MCF 10A (cell line): Measurements from ENCODE around the gene TMEM150B. TPM values are rescaled to one million over a fixed set of nuclear protein-coding genes. Genes with fewer than 3 reads are reported as not detected.

Experiments used
- BruUV-seq: library from RNA; stranded (reverse); fragments of 400-500 nt; replicated peaks from 2 replicates; lab custom pipeline; 2021; lab: Mats Ljungman, UMichigan
- CTCF ChIA-PET: fragments of 300-600 bp; sonication (Branson Sonifier 250); formaldehyde crosslinking; extraction: SDS; loops from one replicate; lab custom pipeline; 2021; ENCODE audit warnings: antibody characterized with exemption, inconsistent platforms; lab: Yijun Ruan, JAX
- POLR2A ChIA-PET: fragments of 300-600, 350-650 bp; sonication (Branson Sonifier 250); formaldehyde crosslinking; extraction: SDS; loops from one replicate; lab custom pipeline; 2020; ENCODE audit warnings: antibody characterized with exemption, inconsistent platforms; lab: Yijun Ruan, JAX
- DNase-seq: peaks from one replicate; pipeline ENCODE4 v3.0.0-alpha.2; 2018; ENCODE audit not compliant: unreplicated experiment
- H3K27ac Mint-ChIP-seq: one replicate; pipeline ENCODE4 v1.8.0; 2022; ENCODE audit warnings: mild to moderate bottlenecking, low read depth, mixed read lengths; ENCODE audit not compliant: unreplicated experiment
- H3K27me3 Mint-ChIP-seq: one replicate; pipeline ENCODE4 v1.8.0; 2022; ENCODE audit warnings: mixed read lengths; ENCODE audit not compliant: insufficient read depth, unreplicated experiment
- H3K36me3 Mint-ChIP-seq: one replicate; pipeline ENCODE4 v1.8.0; 2022; ENCODE audit warnings: mild to moderate bottlenecking, moderate library complexity, mixed read lengths; ENCODE audit not compliant: insufficient read depth, unreplicated experiment
- H3K4me1 Mint-ChIP-seq: one replicate; pipeline ENCODE4 v1.8.0; 2022; ENCODE audit warnings: mixed read lengths; ENCODE audit not compliant: insufficient read depth, unreplicated experiment
- H3K4me3 Mint-ChIP-seq: one replicate; pipeline ENCODE4 v1.8.0; 2022; ENCODE audit warnings: mild to moderate bottlenecking, moderate library complexity, mixed read lengths; ENCODE audit not compliant: unreplicated experiment
- H3K9me3 Mint-ChIP-seq: one replicate; pipeline ENCODE4 v1.8.0; 2022; ENCODE audit warnings: mixed read lengths; ENCODE audit not compliant: unreplicated experiment
- CTCF ChIP-seq: fragments of 200-600 bp; IDR thresholded peaks from one replicate; pipeline ENCODE4 v1.8.0; 2022; ENCODE audit warnings: antibody characterized with exemption, mild to moderate bottlenecking; ENCODE audit not compliant: unreplicated experiment
- intact Hi-C: fragments of 100-400 bp; cut with micrococcal nuclease; formaldehyde crosslinking; loops from 2 replicates; pipeline ENCODE4 v1.14.1; 2022
- total RNA-seq: library from RNA; stranded (reverse); gene quantifications from 2 replicates; pipeline ENCODE4 v1.2.3, GENCODE V29; 2022

TMEM150B gene
- total RNA-seq, 1 experiment from 2014 or later = not detected

GRCh38 chr19:55305983-55306562 is 19.1 kb downstream of the TMEM150B start:
- Mint-ChIP-seq H3K4me1 (no peaks in the 10 kb centered on the region), H3K9me3 (no peaks in the 10 kb centered on the region), H3K27me3 (no peaks in the 10 kb centered on the region), H3K27ac (no peak overlapping the region), H3K36me3 (peaks cover 5% of the 10 kb centered on the region), H3K4me3 (no peak overlapping the region)
- ChIA-PET CTCF (interaction anchor here (0.6 to 2.4 kb wide), 7 partner anchors 9 to 347 kb away, joined by 3 to 11 read pairs (median 3); partner anchors contain the start of gene KMT5C), POLR2A (interaction anchor here (0.7 to 1.4 kb wide), 3 partner anchors 27 to 80 kb away, joined by 3 to 6 read pairs (median 3); partner anchors contain the start of gene TMEM238)
- no TSS peak for BruUV-seq
- intact Hi-C loops = no loop called here
- TF ChIP-seq CTCF = no peak
- DNase-seq = no peak

GRCh38 chr19:55305491-55305890 is 19.6 kb downstream of the TMEM150B start:
- Mint-ChIP-seq H3K9me3 (no peaks in the 10 kb centered on the region), H3K27me3 (no peaks in the 10 kb centered on the region), H3K27ac (no peak overlapping the region), H3K36me3 (peaks cover 4% of the 10 kb centered on the region), H3K4me1 (no peaks in the 10 kb centered on the region), H3K4me3 (no peak overlapping the region)
- CTCF ChIA-PET = interaction anchor here (1.1 to 2.4 kb wide), 5 partner anchors 8 to 162 kb away, joined by 3 to 11 read pairs (median 3); partner anchors contain the start of gene KMT5C
- POLR2A ChIA-PET = interaction anchor here (0.7 to 1.4 kb wide), 4 partner anchors 28 to 81 kb away, joined by 3 to 6 read pairs (median 3); partner anchors contain the start of gene TMEM238
- peak; percentile 46 for DNase-seq
- TF ChIP-seq CTCF = no peak
- BruUV-seq = no TSS peak
- intact Hi-C loops = no loop called here

- H3K27me3 Mint-ChIP-seq = no peaks in the 10 kb centered on the region
- H3K36me3 Mint-ChIP-seq = no peaks in the 10 kb centered on the region
- no peak overlapping the region for H3K27ac Mint-ChIP-seq
- H3K4me1 Mint-ChIP-seq = no peaks in the 10 kb centered on the region
- BruUV-seq = no TSS peak
- POLR2A ChIA-PET = interaction anchor here (1.2 to 1.4 kb wide), 2 partner anchors 34 to 82 kb away, joined by 3 read pairs; no protein-coding TSS in a partner anchor
- CTCF ChIA-PET = interaction anchor here (2.4 kb wide), 1 partner anchor 34 kb away, joined by 11 read pairs; the partner anchor contains the start of gene KMT5C
- intact Hi-C loops = loop anchor here (1.0 kb wide), 1 partner anchor 80 kb away; the partner anchor contains the start of gene RPL28
- H3K4me3 Mint-ChIP-seq = no peak overlapping the region
- no peaks in the 10 kb centered on the region for H3K9me3 Mint-ChIP-seq
- no peak for DNase-seq
- TF ChIP-seq CTCF = no peak
Observed at GRCh38 chr19:55304980-55305379, 20.2 kb downstream of the TMEM150B start.

GRCh38 chr19:55304279-55304978 is 20.7 kb downstream of the TMEM150B start:
- no TSS peak for BruUV-seq
- H3K4me3 Mint-ChIP-seq = no peak overlapping the region
- no peaks in the 10 kb centered on the region for H3K4me1 Mint-ChIP-seq
- ChIA-PET POLR2A (interaction anchor here (1.2 kb wide), 1 partner anchor 34 kb away, joined by 3 read pairs; no protein-coding TSS in a partner anchor), CTCF (interaction anchor here (2.4 to 4.2 kb wide), 2 partner anchors 12 to 35 kb away, joined by 11 to 50 read pairs; partner anchors contain the start of gene KMT5C)
- H3K36me3 Mint-ChIP-seq = no peaks in the 10 kb centered on the region
- no peak overlapping the region for H3K27ac Mint-ChIP-seq
- TF ChIP-seq CTCF = no peak
- DNase-seq = peak; percentile 68
- H3K9me3 Mint-ChIP-seq = no peaks in the 10 kb centered on the region
- intact Hi-C loops = loop anchor here (1.0 kb wide), 1 partner anchor 81 kb away; the partner anchor contains the start of gene RPL28
- no peaks in the 10 kb centered on the region for H3K27me3 Mint-ChIP-seq
